Renal pelvis (tissue), 4 donors: ENCODE data around the gene CDK3. TPM values are rescaled to one million over a fixed set of nuclear protein-coding genes. Genes with fewer than 3 reads are reported as not detected.
"Not testable (repeated sequence)": the region's sequence is repeated elsewhere in the genome, so short reads cannot be mapped to it uniquely, and the experiment has no call there.

Source experiments
- DNase-seq: peaks from one replicate; pipeline ENCODE4 v3.0.0-alpha.2; 2013
- polyA plus RNA-seq, 3 donors: library from polyadenylated mRNA; unstranded; fragments of 120-200 nt; gene quantifications; one replicate each; pipeline ENCODE4 v1.2.1, GENCODE V29; 2013; ENCODE audit not compliant: insufficient read length in 3 of 3

Gene CDK3
- polyA plus RNA-seq, 3 donors, result 17.4 to 23.0 (median 21.9) TPM

- DNase-seq, result no peak
Observed at GRCh38 chr17:76036497-76037261, 36.0 kb downstream of the CDK3 start.

GRCh38 chr17:76038050-76038449 lies 37.4 kb downstream of the CDK3 start:
- no peak for DNase-seq

GRCh38 chr17:76039121-76039520 lies 38.5 kb downstream of the CDK3 start:
- DNase-seq, result no peak

DNA sequence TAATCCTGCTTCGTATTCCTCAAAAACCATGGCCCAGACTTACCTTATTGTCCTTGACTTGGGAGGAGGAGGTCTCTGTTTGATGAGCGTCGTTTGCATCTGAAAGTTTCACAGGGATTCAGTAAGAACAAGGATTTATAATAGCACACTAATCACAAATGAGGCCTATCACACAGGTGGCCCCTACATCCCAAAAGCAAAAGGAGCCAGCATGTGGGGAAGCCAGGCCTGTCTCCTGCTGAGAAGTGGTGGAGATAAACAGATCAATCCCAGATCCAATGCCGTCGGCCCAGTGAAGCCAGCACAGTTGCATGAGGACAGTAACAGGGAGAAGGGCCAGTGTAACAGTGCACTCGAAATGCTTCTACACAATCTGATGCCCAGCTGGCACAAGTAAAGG lies 39.7 kb downstream of the CDK3 start:
- no peak for DNase-seq

DNA sequence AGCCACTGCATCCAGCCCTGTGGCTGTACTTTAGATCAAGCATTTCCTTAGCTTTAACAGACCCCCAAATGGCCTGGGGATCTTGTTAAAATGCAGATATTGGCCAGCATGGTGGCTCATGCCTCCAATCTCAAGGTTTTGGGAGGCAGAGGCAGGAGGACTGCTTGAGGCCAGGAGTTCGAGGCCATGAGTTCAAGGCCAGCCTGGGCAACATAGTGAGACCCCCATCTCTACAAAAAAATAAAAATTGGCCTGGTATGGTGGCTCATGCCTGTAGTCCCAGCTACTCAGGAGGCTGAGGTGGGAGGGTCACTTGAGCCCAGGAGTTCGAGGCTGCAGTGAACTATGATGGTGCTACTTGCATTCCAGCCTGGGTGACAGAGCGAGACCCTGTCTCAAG lies 42.2 kb downstream of the CDK3 start:
- DNase-seq, result not testable (repeated sequence)

- not testable (repeated sequence) for DNase-seq
Observed at GRCh38 chr17:76044475-76045007, 43.9 kb downstream of the CDK3 start.

- DNase-seq, result no peak
Observed at GRCh38 chr17:76046064-76046463, 45.4 kb downstream of the CDK3 start.

DNA sequence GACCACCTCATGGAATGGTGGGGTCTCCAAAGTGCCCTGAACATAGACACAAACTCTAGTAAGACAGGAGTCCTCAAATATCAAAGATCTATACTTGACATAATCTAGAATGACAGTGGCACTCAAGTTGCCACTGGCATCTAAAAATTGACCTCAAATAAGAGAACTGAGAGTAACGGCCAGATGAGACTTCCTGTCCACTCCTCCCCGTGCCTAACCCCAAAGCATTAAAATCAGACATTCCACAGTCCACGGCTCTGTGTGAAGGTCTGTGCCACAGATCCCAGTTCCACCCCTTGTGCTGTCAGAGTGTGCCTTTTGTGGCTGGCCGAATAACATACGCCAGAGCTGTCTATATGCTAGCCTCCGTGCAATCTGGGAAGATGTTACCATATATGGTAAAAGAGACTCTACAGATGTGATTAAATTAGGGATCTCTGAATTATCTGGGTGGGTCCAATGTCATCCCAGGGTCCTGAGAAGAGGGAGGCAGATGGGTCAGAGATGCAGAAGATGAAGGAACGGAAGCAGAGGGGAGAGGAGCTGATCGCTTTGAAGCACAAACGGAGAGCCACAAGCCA lies 47.5 kb downstream of the CDK3 start:
- no peak for DNase-seq

DNA sequence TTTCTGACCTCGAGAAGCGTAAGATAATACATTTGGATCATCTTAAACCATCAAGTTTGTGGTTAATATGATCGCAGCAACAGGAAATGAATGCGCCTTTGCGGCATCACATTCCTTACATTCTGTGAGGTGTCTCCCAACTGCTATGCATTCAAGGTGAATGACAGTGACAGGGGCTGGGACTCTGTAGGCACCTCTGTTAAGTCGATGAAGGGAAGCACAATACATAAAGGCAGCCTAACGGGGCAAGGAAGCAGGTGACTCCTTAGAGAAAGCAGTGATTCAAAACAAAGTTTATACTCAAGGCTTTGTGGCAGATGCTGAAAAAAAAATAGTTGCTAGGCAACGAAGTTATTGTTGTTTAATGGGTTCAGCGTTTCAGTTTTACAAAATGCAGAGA lies 48.1 kb downstream of the CDK3 start:
- no peak for DNase-seq

- no peak for DNase-seq
Observed at GRCh38 chr17:76049239-76049638, 48.6 kb downstream of the CDK3 start.

- DNase-seq, result no peak
Observed at GRCh38 chr17:76049836-76050537, 49.3 kb downstream of the CDK3 start.

GRCh38 chr17:76050538-76051467 lies 50.1 kb downstream of the CDK3 start:
- DNase-seq, result no peak

DNA sequence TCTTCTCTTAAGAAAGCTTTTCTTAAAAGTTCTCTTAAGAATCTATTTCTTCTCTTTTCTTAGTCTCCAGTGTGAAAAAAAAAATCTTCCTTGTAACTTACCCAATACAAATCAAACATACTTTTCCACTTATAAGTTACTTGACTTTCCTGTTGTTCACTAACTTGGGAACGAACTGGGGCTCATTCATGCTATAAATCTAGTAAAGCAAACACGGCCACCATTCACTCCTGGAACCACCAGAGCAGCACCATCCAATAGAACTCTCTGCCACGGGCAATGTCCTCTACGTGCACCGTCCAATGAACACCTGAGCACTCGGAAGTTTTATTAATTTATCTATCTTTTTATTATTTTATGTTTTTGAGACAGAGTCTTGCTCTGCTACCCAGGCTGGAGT lies 50.9 kb downstream of the CDK3 start:
- DNase-seq, result no peak

- no peak for DNase-seq
Observed at GRCh38 chr17:76053246-76054111, 52.8 kb downstream of the CDK3 start.

DNA sequence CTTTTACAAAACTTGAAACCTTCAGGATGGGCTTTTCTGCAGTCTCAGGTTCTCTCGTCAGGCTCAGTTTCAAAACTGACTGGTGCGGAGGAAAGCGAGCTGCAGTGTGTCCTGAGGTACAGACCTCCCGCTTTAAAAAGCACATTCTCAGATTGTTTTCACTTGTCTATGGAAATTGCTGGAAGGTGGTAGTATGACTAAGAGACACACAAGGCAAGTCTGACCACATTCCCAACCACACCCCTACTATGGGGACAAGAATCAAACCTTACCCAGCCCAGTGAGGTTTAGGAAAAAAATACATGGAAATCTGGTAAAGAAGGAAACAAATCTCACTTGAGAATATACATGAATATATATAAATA lies 53.4 kb downstream of the CDK3 start:
- DNase-seq, result no peak

Other genes with a start within 250 kb of the CDK3 start
- gene GALK1, start 235.7 kb upstream of the CDK3 start, polyA plus RNA-seq, result 10 to 100 TPM; 33.7 to 40.4 (median 38.3) TPM
- gene UNK, start 216.0 kb upstream of the CDK3 start, polyA plus RNA-seq, result 10 to 100 TPM; 42.3 to 55.1 (median 46.7) TPM
- 1 to 10 TPM; 4.8 to 6.6 (median 6.3) TPM for gene UNC13D, start 156.5 kb upstream of the CDK3 start, polyA plus RNA-seq
- gene WBP2, start 145.5 kb upstream of the CDK3 start, polyA plus RNA-seq, result 10 to 100 TPM; 82.9 to 89.7 (median 88.1) TPM
- 1 to 10 TPM; 7.5 to 9.5 (median 7.8) TPM for gene TRIM47, start 122.3 kb upstream of the CDK3 start, polyA plus RNA-seq
- 10 to 100 TPM; 14.6 to 16.7 (median 16.3) TPM for gene TRIM65, start 103.9 kb upstream of the CDK3 start, polyA plus RNA-seq
- gene MRPL38, start 96.0 kb upstream of the CDK3 start, polyA plus RNA-seq, result 100 to 1,000 TPM in 1 of 3 donors, 10 to 100 TPM in 2; 91.2 to 114 (median 97.4) TPM
- 10 to 100 TPM in 2 of 3 donors, 1 to 10 TPM in 1; 9.7 to 13.3 (median 13.1) TPM for gene FBF1, start 59.8 kb upstream of the CDK3 start, polyA plus RNA-seq
- gene ACOX1, start 21.7 kb upstream of the CDK3 start, polyA plus RNA-seq, result 10 to 100 TPM; 30.1 to 42.2 (median 35.1) TPM
- 10 to 100 TPM; 23.5 to 27.0 (median 25.5) TPM for gene TEN1, start 21.6 kb upstream of the CDK3 start, polyA plus RNA-seq
- gene EVPL, start 26.5 kb downstream of the CDK3 start, polyA plus RNA-seq, result 10 to 100 TPM; 24.4 to 25.9 (median 25.4) TPM
- gene SRP68, start 71.7 kb downstream of the CDK3 start, polyA plus RNA-seq, result 100 to 1,000 TPM in 2 of 3 donors, 10 to 100 TPM in 1; 97.6 to 109 (median 106) TPM
- gene GALR2, start 73.9 kb downstream of the CDK3 start, polyA plus RNA-seq, result under 1 TPM; 0.24 to 0.87 (median 0.33) TPM
- 10 to 100 TPM; 13.4 to 30.9 (median 27.1) TPM for gene ZACN, start 78.3 kb downstream of the CDK3 start, polyA plus RNA-seq
- gene EXOC7, start 102.9 kb downstream of the CDK3 start, polyA plus RNA-seq, result 100 to 1,000 TPM; 141 to 194 (median 166) TPM
- gene FOXJ1, start 140.4 kb downstream of the CDK3 start, polyA plus RNA-seq, result 10 to 100 TPM; 28.2 to 31.7 (median 31.5) TPM
- gene RNF157, start 239.6 kb downstream of the CDK3 start, polyA plus RNA-seq, result 10 to 100 TPM; 27.6 to 33.2 (median 33.0) TPM